ENCODE measurements around the gene ZBTB4.

Gene ZBTB4

GRCh38 chr17:7440113-7440833, 39.2 kb downstream of the ZBTB4 start:
- peak overlapping the region in 1 of 2 experiments; percentile 71 for H3K18ac ChIP-seq (ENCODE audit: low read depth in 1 of 2, low read length in 2 of 2)
- no peak overlapping the region for H3K27ac ChIP-seq (ENCODE audit: low read length, poor library complexity, severe bottlenecking)

GRCh38 chr17:7439462-7440112, 39.8 kb downstream of the ZBTB4 start, which contains the start of gene FGF11:
Gene FGF11, plus strand, starts transcription at chr17:7439512. Its CDS starts 109 bp downstream, at chr17:7439621.
- DNase-seq, result no peak
- 4% methylated on average over 46 of the region's 50 CpGs for WGBS
- Histone ChIP-seq H3K9ac (ENCODE audit: low read length) (peak within 1 kb of the TSS; percentile 48), H3K14ac (ENCODE audit: low read length in 2 of 2) (peak within 1 kb of the TSS in 1 of 2 experiments; percentile 66), H2BK5ac (ENCODE audit: low read depth, low read length, poor library complexity, severe bottlenecking) (no peak within 1 kb of the TSS), H3K4me2 (ENCODE audit: low read length, poor library complexity, severe bottlenecking) (peak within 1 kb of the TSS; percentile 91), H3K9me3 (ENCODE audit: control insufficient read depth, low read length) (no peaks in the 10 kb centered on the region), H3K27me3 (ENCODE audit: control insufficient read depth in 1 of 2, insufficient read depth in 1 of 2, low read length in 2 of 2) (peaks cover 33 to 49% of the 10 kb centered on the region in 2 experiments), H3K27ac (ENCODE audit: low read length, poor library complexity, severe bottlenecking) (no peak within 1 kb of the TSS), H2BK12ac (ENCODE audit: low read length in 2 of 2) (peak within 1 kb of the TSS in 1 of 2 experiments; percentile 45), H3K4ac (ENCODE audit: low read depth in 1 of 2, low read length in 2 of 2) (peak within 1 kb of the TSS in 1 of 2 experiments; percentile 41), H2BK120ac (ENCODE audit: low read depth, low read length) (peak within 1 kb of the TSS; percentile 4), H2BK15ac (ENCODE audit: low read depth, poor library complexity, severe bottlenecking) (peak within 1 kb of the TSS; percentile 68), H4K91ac (ENCODE audit: low read length) (no peak within 1 kb of the TSS), H3K36me3 (ENCODE audit: control insufficient read depth in 1 of 2, insufficient read depth in 2 of 2, low read depth in 1 of 2, low read length in 2 of 2) (no peaks in the 10 kb centered on the region), H3K4me1 (ENCODE audit: control insufficient read depth, insufficient read depth, low read depth, low read length) (peaks cover 48% of the 10 kb centered on the region), H4K8ac (ENCODE audit: low read length) (peak within 1 kb of the TSS; percentile 73), H3K23ac (ENCODE audit: low read length in 2 of 2) (peak within 1 kb of the TSS in 1 of 2 experiments; percentile 25), H3K18ac (ENCODE audit: low read depth in 1 of 2, low read length in 2 of 2) (peak within 1 kb of the TSS in 1 of 2 experiments; percentile 71), H3K79me1 (replicated peaks; ENCODE audit: low read length, poor library complexity, severe bottlenecking) (peaks cover 10% of the 10 kb centered on the region), H3K4me3 (ENCODE audit: insufficient read depth in 1 of 2, low read depth in 1 of 2, low read length in 2 of 2) (peak within 1 kb of the TSS; percentile 57 to 75), H2AFZ (ENCODE audit: low read depth, low read length) (peak within 1 kb of the TSS; percentile 36), H2AK5ac (ENCODE audit: low read length, severe bottlenecking) (no peak within 1 kb of the TSS)

More at GRCh38 chr17:7440113-7440833, 39.2 kb downstream of the ZBTB4 start:
- peak overlapping the region; percentile 57 to 75 for H3K4me3 ChIP-seq (ENCODE audit: insufficient read depth in 1 of 2, low read depth in 1 of 2, low read length in 2 of 2)
- no peaks in the 10 kb centered on the region for H3K36me3 ChIP-seq (ENCODE audit: control insufficient read depth in 1 of 2, insufficient read depth in 2 of 2, low read depth in 1 of 2, low read length in 2 of 2)
- peak overlapping the region; percentile 48 for H3K9ac ChIP-seq (ENCODE audit: low read length)
- no peak overlapping the region for H4K91ac ChIP-seq (ENCODE audit: low read length)
- under 1% methylated on average over 41 of the region's 46 CpGs for WGBS
- H2AK5ac ChIP-seq (ENCODE audit: low read length, severe bottlenecking), result no peak overlapping the region
- peaks cover 10% of the 10 kb centered on the region for H3K79me1 ChIP-seq (replicated peaks; ENCODE audit: low read length, poor library complexity, severe bottlenecking)
- peak overlapping the region; percentile 68 for H2BK15ac ChIP-seq (ENCODE audit: low read depth, poor library complexity, severe bottlenecking)
- peak overlapping the region in 1 of 2 experiments; percentile 45 for H2BK12ac ChIP-seq (ENCODE audit: low read length in 2 of 2)
- peak overlapping the region in 1 of 2 experiments; percentile 75 for H3K14ac ChIP-seq (ENCODE audit: low read length in 2 of 2)
- peak; percentile 32 for DNase-seq
- no peaks in the 10 kb centered on the region for H3K9me3 ChIP-seq (ENCODE audit: control insufficient read depth, low read length)
- no peak overlapping the region for H2BK5ac ChIP-seq (ENCODE audit: low read depth, low read length, poor library complexity, severe bottlenecking)
- H3K27me3 ChIP-seq (ENCODE audit: control insufficient read depth in 1 of 2, insufficient read depth in 1 of 2, low read length in 2 of 2), result peaks cover 34 to 53% of the 10 kb centered on the region in 2 experiments
- peak overlapping the region; percentile 91 for H3K4me2 ChIP-seq (ENCODE audit: low read length, poor library complexity, severe bottlenecking)
- H3K4ac ChIP-seq (ENCODE audit: low read depth in 1 of 2, low read length in 2 of 2), result peak overlapping the region in 1 of 2 experiments; percentile 41
- no peak overlapping the region for H3K23ac ChIP-seq (ENCODE audit: low read length in 2 of 2)
- peak overlapping the region; percentile 36 for H2AFZ ChIP-seq (ENCODE audit: low read depth, low read length)
- peak overlapping the region; percentile 4 for H2BK120ac ChIP-seq (ENCODE audit: low read depth, low read length)
- H3K4me1 ChIP-seq (ENCODE audit: control insufficient read depth, insufficient read depth, low read depth, low read length), result peaks cover 54% of the 10 kb centered on the region
- peak overlapping the region; percentile 59 for H4K8ac ChIP-seq (ENCODE audit: low read length)

GRCh38 chr17:7438656-7439460, 40.6 kb downstream of the ZBTB4 start:
- no peak overlapping the region for H4K8ac ChIP-seq (ENCODE audit: low read length)
- no peaks in the 10 kb centered on the region for H3K9me3 ChIP-seq (ENCODE audit: control insufficient read depth, low read length)
- H3K27ac ChIP-seq (ENCODE audit: low read length, poor library complexity, severe bottlenecking), result no peak overlapping the region
- no peak overlapping the region for H3K18ac ChIP-seq (ENCODE audit: low read depth in 1 of 2, low read length in 2 of 2)
- peak overlapping the region; percentile 75 for H3K4me2 ChIP-seq (ENCODE audit: low read length, poor library complexity, severe bottlenecking)
- peak overlapping the region in 1 of 2 experiments; percentile 42 for H3K4me3 ChIP-seq (ENCODE audit: insufficient read depth in 1 of 2, low read depth in 1 of 2, low read length in 2 of 2)
- H2BK15ac ChIP-seq (ENCODE audit: low read depth, poor library complexity, severe bottlenecking), result no peak overlapping the region
- no peak overlapping the region for H2AFZ ChIP-seq (ENCODE audit: low read depth, low read length)
- 30% methylated on average over 10 of the region's 11 CpGs for WGBS
- H3K14ac ChIP-seq (ENCODE audit: low read length in 2 of 2), result no peak overlapping the region
- H2BK5ac ChIP-seq (ENCODE audit: low read depth, low read length, poor library complexity, severe bottlenecking), result no peak overlapping the region
- H3K23ac ChIP-seq (ENCODE audit: low read length in 2 of 2), result peak overlapping the region in 1 of 2 experiments; percentile 25
- H3K79me1 ChIP-seq (replicated peaks; ENCODE audit: low read length, poor library complexity, severe bottlenecking), result peaks cover 10% of the 10 kb centered on the region
- no peak overlapping the region for H2BK120ac ChIP-seq (ENCODE audit: low read depth, low read length)
- no peak for DNase-seq
- H3K36me3 ChIP-seq (ENCODE audit: control insufficient read depth in 1 of 2, insufficient read depth in 2 of 2, low read depth in 1 of 2, low read length in 2 of 2), result no peaks in the 10 kb centered on the region
- H3K4me1 ChIP-seq (ENCODE audit: control insufficient read depth, insufficient read depth, low read depth, low read length), result peaks cover 46% of the 10 kb centered on the region
- no peak overlapping the region for H2AK5ac ChIP-seq (ENCODE audit: low read length, severe bottlenecking)
- no peak overlapping the region for H2BK12ac ChIP-seq (ENCODE audit: low read length in 2 of 2)
- peaks cover 33 to 47% of the 10 kb centered on the region in 2 experiments for H3K27me3 ChIP-seq (ENCODE audit: control insufficient read depth in 1 of 2, insufficient read depth in 1 of 2, low read length in 2 of 2)
- no peak overlapping the region for H3K9ac ChIP-seq (ENCODE audit: low read length)
- no peak overlapping the region for H3K4ac ChIP-seq (ENCODE audit: low read depth in 1 of 2, low read length in 2 of 2)
- no peak overlapping the region for H4K91ac ChIP-seq (ENCODE audit: low read length)
